HG02840 (cell line): ENCODE results near the gene PDE4D.
"Not testable (repeated sequence)": the region's sequence is repeated elsewhere in the genome, so short reads cannot be mapped to it uniquely, and the experiment has no call there.

Experiments used
- ATAC-seq: cut with Tn5 transposase; IDR thresholded peaks from one replicate; pipeline ENCODE4 v1.9.1; 2021; ENCODE audit warnings: mild to moderate bottlenecking, moderate library complexity, moderate number of reproducible peaks; ENCODE audit not compliant: unreplicated experiment, low FRiP score

Gene PDE4D

GRCh38 chr5:59772206-59772605 is 121.3 kb downstream of the PDE4D start:
- no peak for ATAC-seq

GRCh38 chr5:59770953-59771352 is 122.6 kb downstream of the PDE4D start:
- no peak for ATAC-seq

GRCh38 chr5:59769832-59770231 is 123.7 kb downstream of the PDE4D start:
- no peak for ATAC-seq

- no peak for ATAC-seq
These were observed 124.5 kb downstream of the PDE4D start for GRCh38 chr5:59769041-59769360.

DNA sequence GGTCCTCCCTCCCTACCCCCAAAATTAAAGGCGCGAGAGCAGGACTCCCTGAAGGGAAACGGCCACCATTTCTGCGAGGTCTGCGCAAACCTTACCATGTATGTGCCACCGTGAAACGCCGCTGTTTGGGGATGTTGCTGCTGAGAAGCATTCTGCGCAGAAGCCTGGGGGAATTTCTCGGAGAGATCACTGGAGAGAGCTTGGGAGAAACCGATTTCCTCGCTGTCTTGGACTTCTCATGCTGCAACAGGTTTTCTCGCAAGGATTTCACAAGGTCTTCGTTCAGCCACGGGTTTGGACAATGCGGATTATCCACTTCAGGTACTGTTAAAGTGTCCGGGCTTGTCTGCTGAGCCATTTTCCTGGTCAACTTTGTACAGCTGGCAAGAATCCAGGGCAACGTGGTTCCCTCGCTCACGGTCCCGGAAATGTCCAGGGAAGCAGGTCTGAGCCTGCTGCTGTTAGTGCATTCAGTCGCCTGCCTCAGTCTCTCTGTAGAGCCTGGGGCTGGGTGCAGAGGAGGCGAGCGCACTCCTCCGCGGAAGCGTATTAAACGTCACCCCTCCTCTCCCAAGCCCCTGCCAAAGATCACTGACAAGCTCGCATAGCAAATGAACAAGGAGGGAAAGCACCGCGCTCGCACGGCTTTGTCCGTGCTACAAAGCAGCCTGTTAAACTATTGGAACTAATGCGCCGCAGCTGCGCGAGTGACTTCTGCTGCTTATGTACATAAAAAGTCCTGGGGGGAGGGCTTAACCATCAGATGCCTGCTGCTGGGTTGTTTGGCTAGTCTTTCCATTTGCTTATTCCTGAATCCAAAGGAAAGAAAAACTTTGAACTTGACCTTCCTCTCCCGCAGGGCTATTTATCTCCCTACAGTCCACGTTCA is 125.1 kb downstream of the PDE4D start:
- no peak for ATAC-seq

DNA sequence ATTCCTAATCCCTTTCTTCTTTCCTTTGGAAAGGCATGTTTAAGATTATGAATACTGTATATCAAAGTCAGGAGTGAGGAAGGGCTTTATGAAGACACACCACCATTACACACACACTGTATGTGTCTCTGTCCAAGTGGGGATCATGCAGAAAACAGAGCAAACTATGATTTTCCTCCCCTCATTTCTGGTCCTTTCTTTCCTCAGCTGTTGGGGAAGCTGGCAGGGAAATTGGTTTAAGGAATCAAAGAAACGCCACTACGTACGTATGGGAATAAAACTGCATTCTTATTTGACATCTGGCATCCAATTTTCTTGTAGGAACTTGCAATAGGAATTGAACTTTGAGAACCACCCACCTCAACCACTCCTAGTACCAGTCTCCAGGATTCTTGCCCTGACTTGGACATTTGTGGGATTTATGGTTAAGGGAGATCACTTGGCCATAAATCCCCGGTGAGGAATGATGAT is 125.8 kb downstream of the PDE4D start:
- ATAC-seq: no peak

DNA sequence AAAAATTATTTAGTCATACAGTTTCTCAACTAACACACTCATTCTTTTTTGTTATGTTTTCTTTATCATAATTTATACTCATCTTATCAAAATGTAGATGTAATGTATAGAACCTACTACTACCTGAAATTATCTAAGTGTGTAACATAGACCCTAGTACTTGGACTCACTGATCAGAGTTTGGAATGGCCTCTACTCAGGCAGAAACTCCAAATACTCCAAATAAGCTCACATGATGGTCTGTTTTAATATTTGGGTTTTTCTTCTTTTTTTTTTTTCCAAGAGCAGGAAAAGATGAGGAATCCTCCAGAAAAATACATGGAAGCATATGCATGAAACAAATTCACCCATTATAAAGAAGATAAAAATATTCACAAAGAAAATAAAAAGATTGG is 126.3 kb downstream of the PDE4D start:
- no peak for ATAC-seq

DNA sequence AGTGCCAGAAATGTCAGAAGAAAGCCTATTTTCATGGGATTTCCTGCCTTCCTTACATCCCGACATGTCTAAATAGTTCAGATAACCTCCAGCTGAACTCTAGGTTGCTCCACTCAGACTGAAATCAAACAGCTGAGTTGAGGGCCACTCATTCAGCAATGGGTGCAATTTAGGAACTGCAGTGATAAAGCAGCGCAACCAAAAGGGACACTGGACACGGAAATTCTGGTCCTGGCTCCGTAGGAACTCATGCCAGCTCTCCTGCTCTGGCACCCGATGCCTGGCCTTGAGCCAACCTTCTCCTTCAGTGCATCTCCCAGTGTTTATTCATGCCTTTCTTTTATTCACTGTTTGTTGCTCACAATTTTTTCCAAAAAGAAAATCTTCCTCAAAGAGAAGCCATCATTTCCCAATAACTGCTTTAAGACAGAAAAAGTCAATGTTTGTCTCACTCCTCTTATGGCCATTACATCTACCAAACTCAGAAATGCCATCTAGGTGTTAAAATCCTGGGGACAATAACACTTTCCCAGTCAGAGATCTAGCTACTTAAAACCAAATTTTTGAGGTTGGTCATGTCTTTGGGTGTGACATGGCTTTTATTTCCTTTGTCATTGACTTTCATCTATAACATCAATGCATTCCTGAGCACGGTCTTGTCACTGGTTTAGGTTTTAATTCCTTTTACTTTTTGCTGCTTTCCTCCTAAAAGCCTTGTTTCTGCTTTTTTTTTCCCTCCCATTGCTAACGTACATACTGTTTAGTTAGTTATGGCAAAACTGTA is 126.9 kb downstream of the PDE4D start:
- ATAC-seq: no peak

DNA sequence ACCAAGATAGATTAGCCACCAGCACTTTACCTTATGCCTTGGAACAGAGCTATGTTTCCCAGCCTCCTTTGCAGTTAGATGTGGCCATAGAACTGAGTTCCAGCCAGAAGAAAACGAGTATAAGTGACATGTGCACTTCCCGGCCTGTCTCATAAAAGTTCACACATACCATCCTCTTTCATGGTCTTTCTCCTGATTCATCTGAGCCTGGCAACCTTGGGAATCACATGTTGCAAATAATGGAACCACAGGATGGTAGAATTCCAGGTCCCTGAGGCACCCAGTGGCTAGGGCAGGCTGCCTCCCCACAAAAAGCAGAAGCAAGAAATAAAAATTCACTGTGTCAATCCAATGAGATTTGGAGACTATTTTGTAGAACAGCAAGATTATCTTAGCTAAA is 128.1 kb downstream of the PDE4D start:
- no peak for ATAC-seq

DNA sequence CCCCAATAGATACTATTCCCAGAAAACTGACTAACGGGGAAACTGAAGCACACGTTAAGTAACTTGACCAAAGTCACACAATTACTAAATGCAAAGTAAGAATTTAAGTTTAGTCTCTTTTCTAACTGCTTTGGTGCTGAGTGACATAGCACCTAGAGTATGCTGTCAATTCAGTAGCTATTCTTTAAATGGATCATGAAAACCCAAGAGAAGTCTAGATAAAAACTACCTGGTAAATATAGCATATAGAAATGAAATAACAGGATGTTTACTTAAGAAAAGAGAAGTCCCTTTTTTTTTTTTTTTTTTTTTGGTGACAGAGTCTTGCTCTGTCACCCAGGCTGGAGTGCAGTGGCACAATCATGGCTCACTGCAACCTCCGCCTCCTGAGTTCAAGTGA is 129.2 kb downstream of the PDE4D start:
- ATAC-seq: no peak

GRCh38 chr5:59763541-59763940 is 130.0 kb downstream of the PDE4D start:
- ATAC-seq: no peak

- not testable (repeated sequence) for ATAC-seq
These were observed 131.3 kb downstream of the PDE4D start for GRCh38 chr5:59762232-59762631.

GRCh38 chr5:59760785-59761348 is 132.7 kb downstream of the PDE4D start:
- ATAC-seq: no peak

DNA sequence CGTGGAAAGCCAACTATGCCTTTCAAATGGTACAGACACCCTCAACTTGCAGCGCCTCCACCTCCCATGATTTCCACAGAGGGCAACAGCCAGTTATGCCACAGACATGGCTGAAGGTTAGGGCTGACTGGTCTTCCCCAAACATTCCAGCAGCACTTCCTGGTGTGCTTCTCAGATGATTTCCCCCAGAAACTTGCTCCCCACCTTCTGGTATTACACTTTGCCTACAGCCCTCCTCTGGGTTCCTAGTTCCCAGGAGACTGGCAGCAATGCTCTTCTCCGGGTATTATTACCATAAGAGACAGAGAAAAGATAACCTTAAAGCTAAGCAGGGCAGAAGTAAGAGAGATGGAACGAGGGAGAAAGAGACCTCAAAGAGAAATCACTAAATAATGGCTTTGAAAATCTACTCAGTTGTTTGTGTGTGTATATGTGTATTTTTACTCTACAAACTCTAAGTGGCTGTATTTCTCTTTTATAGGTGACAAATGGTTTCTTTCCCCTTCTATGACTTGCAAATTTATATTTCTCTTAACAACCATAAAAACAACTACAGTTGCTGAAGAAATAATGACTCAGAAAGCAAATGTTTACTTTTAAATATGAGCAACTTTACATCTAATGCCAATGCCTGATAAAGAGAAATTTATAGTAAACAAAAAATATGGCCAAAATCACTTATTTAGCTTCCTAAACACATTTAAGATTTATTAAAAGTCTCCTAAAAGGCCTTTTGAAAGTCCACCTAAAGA is 133.8 kb downstream of the PDE4D start:
- no peak for ATAC-seq

GRCh38 chr5:59758566-59758965 is 135.0 kb downstream of the PDE4D start:
- ATAC-seq: no peak

DNA sequence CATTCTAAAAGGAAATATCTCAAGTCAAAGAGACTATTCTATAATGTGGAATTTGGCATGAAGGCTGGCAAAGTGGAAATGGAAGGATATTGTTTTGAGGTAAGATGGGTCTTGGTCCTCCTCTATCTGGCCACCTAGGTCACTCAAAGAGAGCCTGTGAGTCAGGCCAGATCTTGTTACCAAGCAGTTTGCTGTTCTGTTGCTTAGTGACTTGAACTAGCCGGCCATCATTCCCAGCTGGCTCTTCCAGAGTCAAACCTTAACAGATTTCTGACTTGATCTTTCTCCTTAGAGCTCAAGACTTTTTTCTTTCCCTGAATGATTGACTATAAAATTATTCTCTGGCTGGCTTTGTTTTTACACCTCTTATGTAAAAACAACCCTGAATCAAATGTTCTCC is 136.1 kb downstream of the PDE4D start:
- no peak for ATAC-seq

DNA sequence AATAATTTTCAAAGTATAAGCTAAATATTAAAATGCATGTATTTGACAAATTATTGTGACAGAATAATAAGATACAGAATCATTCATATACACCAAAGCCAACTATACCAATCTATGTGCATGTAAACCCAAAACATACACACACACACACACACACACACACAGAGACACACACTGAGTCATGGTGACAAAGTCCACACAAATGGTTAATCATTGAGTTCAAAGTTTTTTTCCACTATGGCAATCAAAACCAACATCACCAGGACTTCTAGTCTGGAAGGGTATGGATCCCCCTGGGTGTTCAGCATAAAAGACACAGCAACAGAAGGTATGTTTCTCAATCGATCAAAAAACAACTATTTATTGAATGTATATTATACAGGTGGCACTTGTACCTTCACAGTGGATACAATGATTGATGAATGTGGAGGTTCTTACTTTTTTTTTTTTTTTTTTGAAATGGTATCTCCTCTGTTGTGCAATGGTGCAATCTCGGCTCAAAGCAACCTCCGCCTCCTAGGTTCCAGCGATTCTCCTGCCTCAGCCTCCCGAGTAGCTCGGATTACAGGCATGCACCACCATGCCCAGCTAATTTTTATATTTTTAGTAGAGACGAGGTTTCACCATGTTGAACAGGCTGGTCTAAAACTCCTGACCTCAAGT is 137.0 kb downstream of the PDE4D start:
- ATAC-seq: no peak

GRCh38 chr5:59755476-59755875 is 138.1 kb downstream of the PDE4D start:
- ATAC-seq: no peak

DNA sequence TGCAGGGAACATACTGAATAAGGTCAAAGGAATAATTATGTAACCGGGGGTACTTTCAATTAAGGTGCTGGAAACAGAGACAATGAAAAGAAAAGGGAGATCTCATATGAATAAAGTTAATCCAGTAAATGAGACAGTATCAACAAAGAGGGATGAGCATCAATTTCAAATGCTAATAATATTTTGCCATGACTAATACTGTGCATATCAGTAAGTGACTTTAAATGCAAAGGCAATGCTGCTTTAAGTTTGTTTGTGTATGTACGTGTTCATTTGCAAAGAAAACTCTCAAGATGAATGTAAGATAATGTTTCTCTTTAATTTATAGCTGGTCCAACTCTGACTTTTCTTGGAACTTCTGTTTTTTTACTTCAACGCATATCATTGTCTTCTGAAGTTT is 139.9 kb downstream of the PDE4D start:
- ATAC-seq: no peak
